MCF 10A (cell line): ENCODE data around the gene CHIC2. TPM values are rescaled to one million over a fixed set of nuclear protein-coding genes. Genes with fewer than 3 reads are reported as not detected.

ENCODE experiments used
- BruUV-seq: library from RNA; stranded (reverse); fragments of 400-500 nt; replicated peaks from 2 replicates; lab custom pipeline; 2021; lab: Mats Ljungman, UMichigan
- CTCF ChIA-PET: fragments of 300-600 bp; sonication (Branson Sonifier 250); formaldehyde crosslinking; extraction: SDS; loops from one replicate; lab custom pipeline; 2021; ENCODE audit warnings: antibody characterized with exemption, inconsistent platforms; lab: Yijun Ruan, JAX
- POLR2A ChIA-PET: fragments of 300-600, 350-650 bp; sonication (Branson Sonifier 250); formaldehyde crosslinking; extraction: SDS; loops from one replicate; lab custom pipeline; 2020; ENCODE audit warnings: antibody characterized with exemption, inconsistent platforms; lab: Yijun Ruan, JAX
- DNase-seq: peaks from one replicate; pipeline ENCODE4 v3.0.0-alpha.2; 2018; ENCODE audit not compliant: unreplicated experiment
- H3K27ac Mint-ChIP-seq: one replicate; pipeline ENCODE4 v1.8.0; 2022; ENCODE audit warnings: mild to moderate bottlenecking, low read depth, mixed read lengths; ENCODE audit not compliant: unreplicated experiment
- H3K27me3 Mint-ChIP-seq: one replicate; pipeline ENCODE4 v1.8.0; 2022; ENCODE audit warnings: mixed read lengths; ENCODE audit not compliant: insufficient read depth, unreplicated experiment
- H3K36me3 Mint-ChIP-seq: one replicate; pipeline ENCODE4 v1.8.0; 2022; ENCODE audit warnings: mild to moderate bottlenecking, moderate library complexity, mixed read lengths; ENCODE audit not compliant: insufficient read depth, unreplicated experiment
- H3K4me1 Mint-ChIP-seq: one replicate; pipeline ENCODE4 v1.8.0; 2022; ENCODE audit warnings: mixed read lengths; ENCODE audit not compliant: insufficient read depth, unreplicated experiment
- H3K4me3 Mint-ChIP-seq: one replicate; pipeline ENCODE4 v1.8.0; 2022; ENCODE audit warnings: mild to moderate bottlenecking, moderate library complexity, mixed read lengths; ENCODE audit not compliant: unreplicated experiment
- H3K9me3 Mint-ChIP-seq: one replicate; pipeline ENCODE4 v1.8.0; 2022; ENCODE audit warnings: mixed read lengths; ENCODE audit not compliant: unreplicated experiment
- intact Hi-C: fragments of 100-400 bp; cut with micrococcal nuclease; formaldehyde crosslinking; loops from 2 replicates; pipeline ENCODE4 v1.14.1; 2022
- total RNA-seq: library from RNA; stranded (reverse); gene quantifications from 2 replicates; pipeline ENCODE4 v1.2.3, GENCODE V29; 2022
- TF ChIP-seq, protein P1 (sequence below): fragments of 200-600 bp; IDR thresholded peaks from one replicate; pipeline ENCODE4 v1.8.0; 2022; ENCODE audit warnings: antibody characterized with exemption, mild to moderate bottlenecking; ENCODE audit not compliant: unreplicated experiment

The CHIC2 gene
- total RNA-seq, 1 experiment from 2014 or later: 59.4 TPM

GRCh38 chr4:53981066-53981465 lies 83.3 kb downstream of the CHIC2 start:
- Mint-ChIP-seq H3K4me3 (no peak overlapping the region), H3K27me3 (no peaks in the 10 kb centered on the region), H3K4me1 (peaks cover 7% of the 10 kb centered on the region), H3K9me3 (no peaks in the 10 kb centered on the region), H3K36me3 (no peaks in the 10 kb centered on the region), H3K27ac (no peak overlapping the region)
- TF ChIP-seq, protein P1, sequence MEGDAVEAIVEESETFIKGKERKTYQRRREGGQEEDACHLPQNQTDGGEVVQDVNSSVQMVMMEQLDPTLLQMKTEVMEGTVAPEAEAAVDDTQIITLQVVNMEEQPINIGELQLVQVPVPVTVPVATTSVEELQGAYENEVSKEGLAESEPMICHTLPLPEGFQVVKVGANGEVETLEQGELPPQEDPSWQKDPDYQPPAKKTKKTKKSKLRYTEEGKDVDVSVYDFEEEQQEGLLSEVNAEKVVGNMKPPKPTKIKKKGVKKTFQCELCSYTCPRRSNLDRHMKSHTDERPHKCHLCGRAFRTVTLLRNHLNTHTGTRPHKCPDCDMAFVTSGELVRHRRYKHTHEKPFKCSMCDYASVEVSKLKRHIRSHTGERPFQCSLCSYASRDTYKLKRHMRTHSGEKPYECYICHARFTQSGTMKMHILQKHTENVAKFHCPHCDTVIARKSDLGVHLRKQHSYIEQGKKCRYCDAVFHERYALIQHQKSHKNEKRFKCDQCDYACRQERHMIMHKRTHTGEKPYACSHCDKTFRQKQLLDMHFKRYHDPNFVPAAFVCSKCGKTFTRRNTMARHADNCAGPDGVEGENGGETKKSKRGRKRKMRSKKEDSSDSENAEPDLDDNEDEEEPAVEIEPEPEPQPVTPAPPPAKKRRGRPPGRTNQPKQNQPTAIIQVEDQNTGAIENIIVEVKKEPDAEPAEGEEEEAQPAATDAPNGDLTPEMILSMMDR: no peak
- ChIA-PET POLR2A (interaction anchor here (0.6 to 1.8 kb wide), 6 partner anchors 10 to 1765 kb away, joined by 3 to 9 read pairs (median 4); no protein-coding TSS in a partner anchor), CTCF (interaction anchor here (1.3 kb wide), 2 partner anchors 51 to 237 kb away, joined by 3 read pairs; no protein-coding TSS in a partner anchor)
- no TSS peak for BruUV-seq
- intact Hi-C loops: no loop called here
- no peak for DNase-seq

DNA sequence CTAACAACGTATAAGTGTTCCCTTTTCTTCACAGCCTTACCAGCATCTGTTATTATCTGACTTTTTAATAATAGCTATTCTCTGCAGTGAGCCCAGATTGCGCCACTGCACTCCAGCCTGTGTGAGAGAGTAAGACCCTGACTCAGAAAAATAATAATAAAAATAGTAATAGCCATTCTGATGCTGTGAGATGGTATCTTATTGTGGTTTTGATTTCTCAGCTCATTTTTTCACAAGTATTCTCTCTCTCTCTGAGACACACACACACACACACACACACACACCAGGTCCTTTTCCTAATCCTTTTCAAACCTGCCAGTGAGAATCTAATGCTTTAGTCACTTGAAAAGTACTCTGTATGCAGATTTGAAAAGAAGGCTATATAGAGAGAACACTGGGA lies 89.8 kb downstream of the CHIC2 start:
- DNase-seq: no peak
- TF ChIP-seq, protein P1: no peak
- H3K9me3 Mint-ChIP-seq: no peaks in the 10 kb centered on the region
- H3K36me3 Mint-ChIP-seq: no peaks in the 10 kb centered on the region
- no peaks in the 10 kb centered on the region for H3K4me1 Mint-ChIP-seq
- ChIA-PET CTCF (interaction anchor here (0.5 to 2.2 kb wide), 4 partner anchors 13 to 483 kb away, joined by 3 to 7 read pairs (median 4); no protein-coding TSS in a partner anchor), POLR2A (interaction anchor here (0.6 to 1.1 kb wide), 2 partner anchors 13 to 25 kb away, joined by 3 read pairs; no protein-coding TSS in a partner anchor)
- H3K27me3 Mint-ChIP-seq: no peaks in the 10 kb centered on the region
- H3K27ac Mint-ChIP-seq: no peak overlapping the region
- intact Hi-C loops: no loop called here
- BruUV-seq: no TSS peak
- no peak overlapping the region for H3K4me3 Mint-ChIP-seq

DNA sequence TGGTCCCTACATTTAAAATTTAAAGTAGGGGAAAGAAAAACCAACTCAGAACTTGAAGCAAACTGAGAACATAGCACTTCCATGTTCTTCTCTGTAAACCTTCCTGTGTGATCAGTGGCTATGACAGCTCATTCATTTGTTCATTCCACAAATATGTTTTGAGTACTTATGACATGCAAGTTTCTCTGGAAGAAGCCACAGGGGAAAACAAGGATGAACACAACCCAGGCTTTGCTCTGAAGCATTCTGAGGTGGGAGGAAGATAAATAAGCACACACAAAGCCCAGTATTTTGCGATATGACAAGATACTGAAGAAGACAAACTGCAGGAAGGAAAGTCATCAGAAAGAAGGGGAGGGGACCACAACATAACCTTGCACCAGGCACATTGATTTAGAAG lies 96.4 kb downstream of the CHIC2 start:
- Mint-ChIP-seq H3K4me1 (peaks cover 12% of the 10 kb centered on the region), H3K4me3 (no peak overlapping the region), H3K36me3 (no peaks in the 10 kb centered on the region), H3K27me3 (no peaks in the 10 kb centered on the region), H3K9me3 (no peaks in the 10 kb centered on the region), H3K27ac (no peak overlapping the region)
- TF ChIP-seq, protein P1: no peak
- DNase-seq: no peak
- BruUV-seq: no TSS peak
- ChIA-PET CTCF (interaction anchor here (0.9 kb wide), 1 partner anchor 1001 kb away, joined by 4 read pairs; no protein-coding TSS in a partner anchor), POLR2A (no interaction called here)
- intact Hi-C loops: no loop called here

GRCh38 chr4:53963781-53964180 lies 100.6 kb downstream of the CHIC2 start:
- TF ChIP-seq, protein P1: no peak
- H3K36me3 Mint-ChIP-seq: peaks cover 6% of the 10 kb centered on the region
- BruUV-seq: no TSS peak
- ChIA-PET CTCF (interaction anchor here (0.5 to 0.9 kb wide), 4 partner anchors 15 to 270 kb away, joined by 3 to 5 read pairs (median 4); no protein-coding TSS in a partner anchor), POLR2A (interaction anchor here (1.1 kb wide), 1 partner anchor 17 kb away, joined by 3 read pairs; no protein-coding TSS in a partner anchor)
- no peak for DNase-seq
- H3K4me1 Mint-ChIP-seq: peaks cover 23% of the 10 kb centered on the region
- no peaks in the 10 kb centered on the region for H3K9me3 Mint-ChIP-seq
- H3K27ac Mint-ChIP-seq: no peak overlapping the region
- no peaks in the 10 kb centered on the region for H3K27me3 Mint-ChIP-seq
- no peak overlapping the region for H3K4me3 Mint-ChIP-seq
- intact Hi-C loops: no loop called here
